GM19452 (cell line): ENCODE results near the gene ANAPC15.
A peak's percentile ranks its signal among the peaks of the same experiment; 100 is the strongest.

Experiments used
- ATAC-seq: cut with Tn5 transposase; IDR thresholded peaks from one replicate; pipeline ENCODE4 v1.9.1; 2021; ENCODE audit not compliant: unreplicated experiment

Gene ANAPC15

GRCh38 chr11:72088076-72088808 is 24.3 kb downstream of the ANAPC15 start:
- no peak for ATAC-seq

DNA sequence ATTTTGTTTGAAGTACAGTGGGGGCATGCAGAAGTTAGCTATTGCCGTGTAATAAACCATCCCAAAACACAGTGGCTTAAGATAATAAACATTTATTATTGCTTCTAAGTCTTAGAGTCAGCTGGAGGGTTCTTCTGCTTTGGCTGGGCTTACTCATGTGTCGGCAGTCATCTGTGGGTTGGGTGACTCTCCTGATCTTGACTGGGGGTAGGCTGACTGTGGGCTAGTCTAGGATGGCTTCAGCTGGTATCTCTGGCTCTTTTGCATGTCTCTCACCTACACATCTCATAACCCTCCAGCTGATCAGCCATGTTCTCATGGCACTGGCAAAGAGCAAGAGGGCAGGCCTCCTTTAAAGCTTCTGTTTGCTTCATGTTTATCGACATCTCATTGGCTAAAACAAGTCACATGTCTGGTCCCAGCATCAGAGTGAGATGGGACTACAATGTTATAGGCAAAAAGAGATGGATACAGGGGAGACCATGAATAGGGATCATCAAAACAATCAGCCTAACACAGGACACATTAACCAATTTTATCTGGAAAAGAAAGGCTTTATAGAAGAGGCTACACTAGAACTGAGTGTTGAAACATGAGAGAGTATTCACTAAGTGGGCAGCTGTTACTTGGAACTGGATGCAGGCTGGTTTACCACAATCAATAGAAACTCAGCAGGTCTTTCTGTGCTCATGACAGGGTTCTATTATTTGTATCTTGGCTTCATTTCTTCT is 26.7 kb downstream of the ANAPC15 start:
- ATAC-seq, result no peak

DNA sequence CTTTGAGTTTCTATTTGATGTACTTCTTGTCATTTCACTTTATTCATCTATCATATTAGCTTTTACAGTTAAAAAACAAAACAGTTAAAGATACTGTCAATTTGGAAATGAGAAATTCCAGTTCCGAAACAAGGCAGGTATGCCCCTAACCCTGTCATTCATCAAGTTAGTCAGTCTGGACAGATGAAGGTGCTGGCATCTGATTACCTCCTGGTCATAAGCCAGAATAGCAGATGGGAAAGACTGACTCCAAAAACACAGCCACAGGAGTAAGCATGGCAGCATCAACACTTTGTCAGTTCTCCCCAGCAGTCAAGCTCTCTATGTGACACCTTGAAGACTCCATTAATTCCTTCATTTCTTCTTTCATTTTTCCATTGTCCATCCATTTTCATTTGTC is 27.5 kb downstream of the ANAPC15 start:
- no peak for ATAC-seq

DNA sequence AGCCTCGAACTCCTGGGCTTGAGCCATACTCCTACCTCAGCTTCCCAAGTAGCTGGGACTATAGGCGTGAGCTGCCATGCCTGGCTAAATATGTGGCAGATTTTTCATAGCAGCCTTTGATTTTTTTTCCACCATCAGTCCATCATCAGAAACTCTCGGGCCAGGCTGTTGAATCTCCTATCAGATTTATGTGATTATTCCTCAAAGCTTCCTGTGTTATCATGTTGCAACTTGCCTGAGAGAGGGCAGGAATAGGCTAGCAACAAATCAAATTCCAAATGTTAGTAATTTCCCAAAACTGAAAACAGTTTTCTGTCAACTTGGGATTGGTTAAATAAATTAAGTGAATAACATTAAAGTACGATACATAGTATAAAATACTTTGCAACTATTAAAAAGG is 28.4 kb downstream of the ANAPC15 start:
- no peak for ATAC-seq

GRCh38 chr11:72083414-72083813 is 29.1 kb downstream of the ANAPC15 start:
- ATAC-seq, result no peak

GRCh38 chr11:72081821-72082453 is 30.6 kb downstream of the ANAPC15 start:
- no peak for ATAC-seq

- no peak for ATAC-seq
These were observed 31.3 kb downstream of the ANAPC15 start for GRCh38 chr11:72081184-72081644.

- peak; percentile 93 for ATAC-seq
These were observed 31.9 kb downstream of the ANAPC15 start, which contains the start of the genes LRRC51 and NUMA1 for GRCh38 chr11:72080326-72081183. Gene LRRC51 (plus strand): TSS chr11:72080850. CDS start chr11:72089084, 8,234 bp downstream. Gene NUMA1 (minus strand): TSS chr11:72080542. CDS start chr11:72035943, 44,599 bp downstream.

- no peak for ATAC-seq
These were observed 32.6 kb downstream of the ANAPC15 start for GRCh38 chr11:72079819-72080325.

GRCh38 chr11:72078477-72078876 is 34.0 kb downstream of the ANAPC15 start:
- no peak for ATAC-seq

GRCh38 chr11:72075756-72076155 is 36.7 kb downstream of the ANAPC15 start:
- ATAC-seq, result no peak

DNA sequence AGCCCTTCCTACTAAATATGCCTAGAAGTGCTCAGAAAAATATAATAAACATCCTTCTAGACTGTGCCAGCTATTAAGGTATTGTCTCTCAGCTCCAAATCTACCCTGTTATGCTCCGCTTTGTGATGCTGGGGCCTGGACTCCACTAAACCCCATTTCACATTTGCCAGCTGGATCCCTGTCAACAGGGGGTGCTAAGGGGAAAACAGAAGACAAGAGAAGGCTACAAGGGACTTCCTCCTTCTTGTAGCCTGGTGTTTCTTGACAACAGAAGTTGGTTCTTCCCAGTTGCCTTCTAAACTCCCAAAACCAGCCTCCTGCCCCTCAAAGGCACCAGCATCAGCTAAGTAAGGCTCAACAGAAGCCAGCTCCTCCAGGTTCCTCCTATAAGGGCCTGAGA is 37.4 kb downstream of the ANAPC15 start:
- no peak for ATAC-seq

DNA sequence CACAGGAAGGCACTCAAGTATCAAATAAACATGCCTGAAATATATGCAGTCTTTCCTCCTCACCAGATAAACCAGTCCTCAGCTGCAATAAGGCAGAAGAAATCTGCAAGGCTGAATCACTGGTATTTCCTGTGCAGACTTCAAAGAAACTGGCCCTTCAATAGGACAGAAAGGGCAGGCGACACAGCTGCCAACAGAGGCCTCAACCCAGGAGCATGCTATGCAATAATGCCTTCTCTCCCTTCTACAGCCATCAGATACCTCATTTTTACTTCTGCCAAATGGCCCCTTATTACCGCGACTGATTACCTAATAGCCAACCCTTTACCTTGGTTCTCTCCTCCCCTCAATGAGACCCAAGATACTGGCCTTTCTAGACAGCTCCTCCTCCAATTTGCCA is 40.1 kb downstream of the ANAPC15 start:
- no peak for ATAC-seq

DNA sequence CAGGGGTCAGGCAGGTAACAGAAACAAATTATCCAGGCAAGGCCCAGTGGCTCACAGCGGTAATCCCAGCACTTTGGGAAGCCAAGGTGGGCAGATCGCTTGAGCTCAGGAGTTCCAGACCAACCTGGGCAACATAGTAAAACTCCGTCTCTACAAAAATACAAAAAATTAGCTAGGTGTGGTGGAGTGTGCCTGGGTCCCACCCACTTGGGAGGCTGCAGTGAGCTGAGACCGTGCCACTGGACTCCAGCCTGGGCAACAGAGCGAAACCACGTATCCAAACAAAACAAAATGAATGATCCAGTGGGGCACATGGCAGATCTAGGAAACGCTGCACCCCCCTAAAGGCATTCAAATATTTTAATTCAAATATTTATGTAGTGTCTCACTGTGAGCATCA is 42.0 kb downstream of the ANAPC15 start:
- ATAC-seq, result no peak

- no peak for ATAC-seq
These were observed 42.7 kb downstream of the ANAPC15 start for GRCh38 chr11:72069787-72070251.

GRCh38 chr11:72069200-72069599 is 43.3 kb downstream of the ANAPC15 start:
- no peak for ATAC-seq

- ATAC-seq, result no peak
These were observed 44.8 kb downstream of the ANAPC15 start for GRCh38 chr11:72067676-72068075.

GRCh38 chr11:72067266-72067665 is 45.2 kb downstream of the ANAPC15 start:
- ATAC-seq, result no peak

DNA sequence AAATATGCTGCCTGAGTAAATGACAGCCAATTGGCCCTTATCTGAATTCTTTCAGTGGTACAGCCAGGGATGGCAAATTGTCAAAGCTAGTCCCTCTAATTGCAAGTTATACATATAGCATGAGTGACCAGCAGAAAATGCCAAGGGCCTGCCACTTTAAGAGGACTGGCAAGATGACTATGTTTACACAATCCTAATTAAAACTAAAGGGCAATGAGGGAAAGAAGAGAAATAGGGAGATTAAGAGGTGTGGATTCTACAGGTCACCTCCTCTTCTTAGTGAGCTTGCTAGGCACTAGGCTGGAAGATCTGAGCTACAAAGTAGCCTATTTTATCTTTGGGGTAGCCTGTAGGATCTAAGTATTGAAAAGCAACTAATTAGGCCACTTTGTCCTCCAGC is 45.6 kb downstream of the ANAPC15 start:
- no peak for ATAC-seq

DNA sequence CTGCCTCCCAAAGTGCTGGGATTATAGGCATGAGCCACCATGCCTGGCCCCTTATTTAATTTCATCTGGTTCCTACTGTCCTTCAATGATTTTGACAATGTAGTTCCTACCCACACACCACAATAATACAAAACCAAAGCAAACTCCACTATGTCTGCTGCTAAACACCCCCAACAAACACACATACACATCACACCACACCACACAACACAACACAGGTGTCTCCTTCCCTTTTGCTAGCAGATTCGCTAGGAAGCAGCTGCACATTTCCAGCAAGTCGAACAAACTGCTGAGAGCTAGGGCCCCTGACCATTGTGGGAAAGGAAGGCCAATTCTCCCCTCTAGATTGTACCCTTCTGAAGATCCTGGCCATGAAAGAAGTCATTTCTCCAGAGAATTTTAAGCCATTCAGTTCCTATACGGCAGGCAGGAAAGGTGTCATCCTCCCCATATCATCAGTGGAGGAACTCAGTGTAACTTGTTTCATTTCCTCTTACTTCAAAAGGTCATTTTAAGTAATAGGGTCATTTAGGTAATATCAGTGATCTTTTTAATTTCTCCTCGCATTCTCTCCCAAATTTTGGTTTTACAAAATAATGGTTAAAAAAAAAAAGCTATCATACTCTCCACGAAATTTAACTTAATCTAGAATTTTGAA is 50.6 kb downstream of the ANAPC15 start:
- ATAC-seq, result no peak
